Measurements from ENCODE around the gene COL27A1.

GRCh38 chr9:114318416-114318815, 163.1 kb downstream of the COL27A1 start:
- no peak for TF ChIP-seq CTCF (optimal IDR thresholded peaks at IDR 0.05 in 1 of 3, IDR thresholded peaks at IDR 0.05 in 1 of 3, conservative IDR thresholded peaks at IDR 0.05 in 1 of 3; ENCODE audit: extremely low read depth in 1 of 3, insufficient read depth in 2 of 3, low read length in 3 of 3)
- no peak for TF ChIP-seq EZH2 (IDR thresholded peaks at IDR 0.05; ENCODE audit: low read length)

Measured in keratinocyte (primary cell).